KOPT-K1 (cell line): Measurements from ENCODE around the gene SEC22A.

Experiments used
- H3K27ac ChIP-seq: fragments of 200-600 bp; sonication (generic); 2 replicates; pipeline ENCODE4 v1.5.1; 2016; ENCODE audit warnings: antibody characterized with exemption, mild to moderate bottlenecking, low read depth, low read length; ENCODE audit not compliant: poor library complexity, severe bottlenecking
- H3K36me3 ChIP-seq: fragments of 200-600 bp; sonication (generic); 2 replicates; pipeline ENCODE4 v1.5.1; 2017; ENCODE audit warnings: antibody characterized with exemption, mild to moderate bottlenecking, low read length, moderate library complexity; ENCODE audit not compliant: insufficient read depth
- H3K9me3 ChIP-seq: fragments of 200-600 bp; sonication (generic); 2 replicates; pipeline ENCODE4 v1.5.1; 2017; ENCODE audit warnings: antibody characterized with exemption, low read length, mild to moderate bottlenecking; ENCODE audit not compliant: insufficient read depth, poor library complexity, severe bottlenecking

The SEC22A gene

DNA sequence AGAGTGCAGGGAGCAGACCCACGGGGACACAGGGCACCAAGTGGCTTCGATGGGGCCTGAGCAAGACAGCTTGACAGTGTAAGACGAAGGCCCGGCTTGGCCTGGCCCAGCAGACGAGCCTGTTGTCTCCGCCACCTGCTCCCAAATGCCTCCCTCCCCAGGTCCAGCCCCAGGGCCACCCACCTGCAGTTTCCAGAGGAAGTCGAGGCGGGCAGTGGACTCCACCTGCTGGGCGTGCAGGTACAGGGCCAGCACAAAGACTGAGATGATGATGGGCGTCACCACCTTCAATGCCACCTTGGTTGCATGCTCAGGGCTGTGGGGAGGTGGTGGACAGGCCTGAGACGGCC, 94.1 kb downstream of the SEC22A start:
- Histone ChIP-seq H3K36me3 (no peaks in the 10 kb centered on the region), H3K27ac (no peak overlapping the region), H3K9me3 (no peaks in the 10 kb centered on the region)

DNA sequence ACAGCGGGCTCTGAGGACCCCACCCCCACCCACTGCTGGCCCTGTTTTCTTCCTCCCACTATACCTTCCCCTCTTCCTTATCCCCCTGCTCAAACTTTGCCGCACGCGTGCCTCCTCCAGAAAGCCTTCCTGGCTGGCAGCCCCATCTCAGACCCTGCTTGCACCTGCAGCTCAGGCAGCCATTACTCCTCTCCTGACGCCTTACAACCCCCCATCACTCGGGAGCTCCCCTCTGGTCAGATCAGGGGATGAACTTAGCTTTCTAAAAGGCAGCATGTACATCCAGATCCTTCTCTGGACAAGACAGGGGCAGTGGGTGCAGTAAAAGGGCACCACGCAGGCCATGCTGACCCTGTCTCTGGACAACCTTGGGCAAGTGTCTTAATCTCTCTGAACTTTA, 94.5 kb downstream of the SEC22A start:
- Histone ChIP-seq H3K36me3 (no peaks in the 10 kb centered on the region), H3K27ac (no peak overlapping the region), H3K9me3 (no peaks in the 10 kb centered on the region)

DNA sequence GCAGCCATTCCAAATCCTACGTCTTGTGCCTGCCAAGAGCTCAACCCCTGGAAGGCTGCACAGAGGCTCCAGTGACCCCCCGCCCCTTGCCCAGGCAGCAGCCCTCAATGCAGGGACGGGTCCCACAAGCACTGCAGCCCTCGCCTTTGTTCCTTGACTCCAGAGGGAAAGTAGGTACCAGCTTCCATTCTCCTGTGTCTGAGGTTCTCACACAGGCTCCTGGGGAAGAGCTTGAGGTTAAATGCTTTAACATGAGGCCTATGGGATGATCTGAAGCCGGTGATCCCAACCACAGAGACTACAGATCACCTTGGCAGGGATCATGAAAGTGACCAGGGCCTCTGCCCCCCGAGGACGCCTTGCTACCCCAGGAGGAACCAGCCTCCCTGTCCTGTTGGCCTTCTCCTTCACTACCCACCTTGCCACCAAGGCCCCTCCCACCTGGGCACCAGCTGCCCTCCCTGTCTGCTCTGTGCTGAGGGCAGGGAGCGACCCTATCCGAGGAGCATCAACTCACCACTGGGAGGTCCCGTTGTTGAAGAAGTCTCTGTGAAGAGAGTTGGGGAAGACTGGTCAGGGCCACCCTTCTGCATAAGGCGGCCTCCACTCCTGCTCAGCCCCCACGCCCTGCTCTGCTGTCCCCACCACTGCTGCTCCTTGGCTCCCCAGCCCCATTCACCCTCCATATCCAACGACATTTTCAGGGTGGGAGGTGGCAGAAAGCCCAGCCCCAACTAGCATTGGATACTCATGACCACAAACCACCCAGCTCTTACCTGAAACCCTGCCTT, 95.3 kb downstream of the SEC22A start:
- Histone ChIP-seq H3K36me3 (no peaks in the 10 kb centered on the region), H3K27ac (no peak overlapping the region), H3K9me3 (no peaks in the 10 kb centered on the region)

DNA sequence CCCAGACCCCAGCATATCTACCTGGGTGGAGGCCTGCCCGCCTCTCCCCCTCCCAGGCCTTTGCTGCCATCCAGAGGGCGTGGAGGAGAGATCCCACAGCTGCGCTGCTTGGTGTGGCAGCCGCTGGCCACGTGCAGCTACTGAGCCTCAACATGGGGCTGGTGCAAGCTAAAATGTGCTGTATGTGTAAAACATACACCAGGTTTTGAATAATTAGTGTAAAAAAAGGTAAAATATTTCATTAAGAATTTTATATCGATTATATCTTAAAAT, 95.8 kb downstream of the SEC22A start:
- Histone ChIP-seq H3K27ac (no peak overlapping the region), H3K9me3 (no peaks in the 10 kb centered on the region), H3K36me3 (no peaks in the 10 kb centered on the region)

DNA sequence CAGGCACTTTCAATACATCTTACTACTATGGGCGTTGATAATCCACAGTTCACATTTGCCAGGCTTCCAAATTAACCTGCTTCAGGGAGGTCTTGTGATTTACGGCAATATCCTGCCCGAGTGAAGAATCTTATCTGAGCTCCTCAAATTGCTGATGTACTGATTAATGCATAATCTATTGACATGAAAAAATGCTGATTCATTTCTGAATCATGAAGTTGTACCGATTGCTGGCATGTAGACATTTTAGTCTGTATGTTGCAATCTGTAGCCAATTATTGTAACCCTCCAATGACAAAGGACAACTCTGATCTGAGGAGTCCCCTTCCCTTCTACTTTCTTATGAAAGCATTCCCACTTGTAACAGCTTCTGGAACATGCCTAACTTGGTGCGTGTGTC, 97.2 kb downstream of the SEC22A start:
- Histone ChIP-seq H3K36me3 (no peaks in the 10 kb centered on the region), H3K27ac (no peak overlapping the region), H3K9me3 (no peaks in the 10 kb centered on the region)

DNA sequence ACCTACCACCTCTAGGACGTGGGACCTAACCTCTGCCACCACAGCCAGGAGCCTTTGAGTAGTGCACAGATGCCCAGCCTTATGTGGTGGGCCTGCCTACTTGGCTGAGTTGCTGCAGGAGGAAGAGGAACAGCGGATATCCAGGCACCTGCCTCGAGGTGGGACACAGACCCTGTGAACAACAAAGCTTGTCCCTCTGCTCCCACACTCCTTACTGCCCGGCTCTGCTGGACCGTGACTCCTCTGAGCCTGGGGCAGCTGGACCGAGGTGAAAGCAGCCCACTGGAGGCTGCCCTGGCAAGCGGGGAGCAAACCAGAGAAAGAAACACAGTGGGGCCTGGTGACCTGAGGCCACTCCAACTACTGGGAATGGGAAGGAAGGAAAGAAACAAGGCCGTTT, 97.8 kb downstream of the SEC22A start:
- Histone ChIP-seq H3K36me3 (no peaks in the 10 kb centered on the region), H3K9me3 (no peaks in the 10 kb centered on the region), H3K27ac (no peak overlapping the region)

DNA sequence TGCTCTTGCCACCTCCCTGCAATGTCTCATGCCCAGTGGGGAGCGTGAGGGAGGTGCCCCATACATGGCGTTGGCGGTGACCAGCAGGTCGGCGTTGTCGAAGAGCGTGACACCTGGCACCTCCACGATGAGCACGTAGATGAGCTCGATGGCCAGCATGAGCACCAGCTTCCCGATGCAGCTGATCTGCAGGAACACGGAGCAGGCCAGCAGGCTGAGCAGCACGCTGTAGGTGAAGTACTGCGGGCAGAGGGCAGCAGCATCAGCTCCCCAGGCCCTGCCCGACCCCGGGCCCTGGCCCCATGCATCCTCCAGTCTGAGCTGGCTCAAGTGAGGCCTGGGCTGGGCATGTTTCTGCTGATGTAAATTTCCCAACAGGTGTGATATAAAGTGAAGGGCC, 98.3 kb downstream of the SEC22A start:
- Histone ChIP-seq H3K9me3 (no peaks in the 10 kb centered on the region), H3K36me3 (no peaks in the 10 kb centered on the region), H3K27ac (no peak overlapping the region)

DNA sequence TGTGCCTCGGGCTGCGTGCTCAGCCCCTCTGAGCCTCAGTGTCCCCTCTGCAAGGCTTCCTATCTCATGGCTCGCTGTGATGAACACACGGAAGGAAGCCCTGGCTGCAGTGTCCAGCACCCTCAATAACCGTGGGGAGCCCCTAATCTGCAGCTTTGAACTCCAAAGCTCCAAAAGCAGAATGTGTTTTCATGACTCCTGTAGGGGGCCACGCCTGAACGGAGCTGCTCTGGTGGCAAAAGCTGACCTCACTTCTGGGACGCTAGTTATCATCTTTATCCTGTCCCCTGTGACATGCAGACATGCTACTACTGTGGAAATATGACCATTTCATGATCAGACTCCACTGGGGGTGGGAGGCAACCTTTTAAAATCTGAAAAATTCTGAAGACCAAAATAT, 98.8 kb downstream of the SEC22A start:
- Histone ChIP-seq H3K9me3 (no peaks in the 10 kb centered on the region), H3K36me3 (no peaks in the 10 kb centered on the region), H3K27ac (no peak overlapping the region)

DNA sequence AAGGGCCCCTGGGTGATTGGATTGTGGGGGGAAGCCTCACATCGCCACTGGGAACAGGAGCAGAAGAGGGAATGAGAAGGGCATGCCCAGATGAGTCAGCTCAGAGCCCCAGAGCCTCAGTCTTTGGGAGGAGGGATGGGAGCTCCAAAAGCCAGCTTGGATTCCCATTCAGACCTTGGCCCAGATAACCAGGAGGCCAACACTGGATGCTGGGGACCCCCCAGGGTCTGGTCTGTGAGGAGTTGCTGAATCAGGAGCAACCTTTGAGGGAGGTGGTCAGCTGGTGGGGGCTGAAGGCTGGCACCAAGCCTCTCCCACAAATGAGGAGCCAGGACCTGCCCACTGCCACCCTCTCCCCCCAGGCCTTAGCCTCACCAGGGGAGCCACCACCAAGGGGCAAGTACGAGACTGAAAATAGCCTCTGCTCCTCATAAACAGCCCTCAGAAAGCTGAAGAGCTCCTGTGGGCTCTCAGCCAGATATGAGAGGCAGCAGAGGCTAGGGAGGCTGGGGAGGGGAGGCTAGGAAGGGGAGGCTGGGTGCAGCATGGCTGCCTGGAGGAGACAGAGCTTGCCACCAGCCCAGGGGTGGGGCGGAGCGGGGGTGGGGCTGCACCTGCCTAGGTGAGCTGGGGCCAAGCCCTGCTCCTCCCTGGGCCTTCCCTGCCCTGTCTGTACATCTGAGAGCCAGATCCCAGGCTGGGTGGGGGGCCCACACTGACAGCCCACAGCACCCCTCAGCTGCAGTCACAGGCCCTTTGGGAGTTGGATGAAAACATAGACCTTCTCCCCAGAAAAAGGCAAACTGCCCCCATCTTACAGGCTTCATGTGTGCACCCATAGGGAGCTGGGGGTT, 99.8 kb downstream of the SEC22A start:
- Histone ChIP-seq H3K27ac (no peak overlapping the region), H3K36me3 (no peaks in the 10 kb centered on the region), H3K9me3 (no peaks in the 10 kb centered on the region)

DNA sequence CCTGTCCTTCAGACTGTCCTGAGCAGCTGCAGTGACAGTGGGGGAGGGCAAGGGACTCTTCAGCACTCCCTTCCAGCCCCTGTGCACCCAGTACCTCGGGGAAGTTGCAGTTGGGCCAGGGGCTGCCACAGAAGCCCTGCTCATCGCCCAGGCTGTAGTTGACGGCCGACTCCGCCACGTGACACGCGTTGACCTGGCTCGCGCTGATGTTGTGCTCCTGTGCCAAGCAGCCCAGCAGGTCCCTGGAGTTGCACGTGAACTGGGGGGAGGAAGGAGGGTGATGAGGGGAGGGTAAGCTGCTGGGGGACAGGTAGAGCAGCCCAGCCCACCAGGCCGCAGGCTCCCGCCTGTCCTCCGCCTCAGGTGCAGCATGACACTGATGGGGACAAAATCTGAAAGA, 101.2 kb downstream of the SEC22A start:
- Histone ChIP-seq H3K9me3 (no peaks in the 10 kb centered on the region), H3K36me3 (no peaks in the 10 kb centered on the region), H3K27ac (no peak overlapping the region)

DNA sequence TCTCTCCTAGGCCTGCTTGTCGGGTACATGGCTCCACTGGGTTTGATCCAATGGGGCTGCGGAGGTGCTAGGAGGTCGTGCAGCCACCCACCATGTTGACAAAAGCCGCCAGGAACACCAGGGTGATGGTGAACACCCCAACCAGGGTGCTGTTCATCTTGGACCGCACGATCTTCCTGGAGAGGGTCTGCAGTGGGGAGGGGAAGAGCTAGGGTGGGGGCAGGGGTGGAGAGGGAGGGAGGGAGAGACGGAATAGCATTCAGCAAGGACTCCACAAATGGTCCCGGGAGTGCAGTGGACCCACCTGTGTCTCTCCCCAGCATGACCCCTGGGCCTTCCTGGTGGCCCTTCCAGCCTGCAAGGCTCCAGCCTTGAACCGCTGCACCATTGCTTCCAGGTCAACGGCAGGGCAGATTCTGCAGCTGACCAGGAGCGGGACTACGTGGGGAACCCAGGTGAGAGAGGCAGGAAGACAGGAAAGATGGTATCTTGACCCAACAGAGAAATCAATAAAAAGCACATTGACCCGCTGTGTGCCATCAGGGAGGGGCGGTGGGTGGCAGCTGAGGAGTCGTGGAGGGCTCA, 102.3 kb downstream of the SEC22A start:
- no peak overlapping the region for H3K27ac ChIP-seq
- no peaks in the 10 kb centered on the region for H3K36me3 ChIP-seq
- H3K9me3 ChIP-seq, result no peaks in the 10 kb centered on the region

DNA sequence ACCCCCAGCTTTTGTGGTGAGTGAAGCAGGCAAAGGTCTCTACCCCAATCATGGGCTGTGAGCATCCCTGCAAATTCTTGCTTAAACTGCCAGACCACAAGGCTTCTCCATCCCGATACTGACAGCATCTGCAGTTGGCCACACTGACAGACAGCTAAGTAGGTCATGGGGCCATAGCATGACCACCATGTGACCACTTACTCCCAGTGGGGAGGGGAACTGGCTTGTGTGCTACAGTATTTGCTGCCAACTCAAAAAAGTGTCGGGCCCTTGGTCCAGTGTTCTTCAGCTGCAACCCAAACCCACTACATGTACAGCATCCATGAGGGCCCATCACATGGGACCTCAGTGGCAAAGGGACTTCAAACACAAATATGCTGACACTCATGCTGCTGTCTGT, 103.4 kb downstream of the SEC22A start:
- H3K36me3 ChIP-seq, result no peaks in the 10 kb centered on the region
- no peaks in the 10 kb centered on the region for H3K9me3 ChIP-seq
- no peak overlapping the region for H3K27ac ChIP-seq

DNA sequence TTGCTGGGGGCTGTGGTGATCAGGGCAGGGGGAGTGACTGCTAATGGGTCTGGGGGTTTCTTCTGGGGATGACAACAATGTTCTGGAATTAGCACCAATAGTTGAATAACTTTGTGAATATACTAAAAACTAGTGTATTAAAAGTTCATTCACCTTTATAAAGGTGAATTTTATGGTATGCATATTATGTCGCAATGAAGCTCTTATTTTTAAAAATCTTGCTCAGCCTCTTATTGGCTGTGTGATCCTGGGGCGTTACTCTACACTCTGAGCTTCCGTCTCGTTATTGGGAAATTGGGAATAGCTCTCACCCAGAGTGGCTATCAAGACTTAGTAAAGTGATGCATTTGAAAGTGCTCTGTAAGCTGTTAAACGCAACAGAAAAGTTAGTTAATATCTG, 105.3 kb downstream of the SEC22A start:
- H3K27ac ChIP-seq, result no peak overlapping the region
- no peaks in the 10 kb centered on the region for H3K9me3 ChIP-seq
- H3K36me3 ChIP-seq, result no peaks in the 10 kb centered on the region

DNA sequence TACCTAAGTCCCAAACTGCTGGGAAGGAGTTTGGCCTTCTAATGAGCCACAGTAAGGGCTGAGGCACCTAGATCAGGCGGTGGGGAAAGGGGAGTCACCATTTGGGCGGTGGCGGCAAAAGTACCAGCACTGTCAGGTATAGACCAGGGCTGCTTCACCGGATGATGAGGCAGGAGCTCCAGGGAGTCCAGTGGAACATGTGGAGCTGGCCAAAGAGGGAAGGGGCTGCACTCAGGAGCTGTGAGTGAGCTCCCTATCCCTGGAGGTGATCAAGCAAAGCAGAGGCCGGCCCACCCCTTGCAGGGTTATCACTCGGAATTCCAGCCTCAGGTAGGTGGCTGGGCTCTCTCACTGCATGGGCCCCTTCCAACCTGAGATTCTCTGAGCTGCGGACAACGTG, 108.4 kb downstream of the SEC22A start:
- Histone ChIP-seq H3K36me3 (no peaks in the 10 kb centered on the region), H3K9me3 (no peaks in the 10 kb centered on the region), H3K27ac (no peak overlapping the region)

DNA sequence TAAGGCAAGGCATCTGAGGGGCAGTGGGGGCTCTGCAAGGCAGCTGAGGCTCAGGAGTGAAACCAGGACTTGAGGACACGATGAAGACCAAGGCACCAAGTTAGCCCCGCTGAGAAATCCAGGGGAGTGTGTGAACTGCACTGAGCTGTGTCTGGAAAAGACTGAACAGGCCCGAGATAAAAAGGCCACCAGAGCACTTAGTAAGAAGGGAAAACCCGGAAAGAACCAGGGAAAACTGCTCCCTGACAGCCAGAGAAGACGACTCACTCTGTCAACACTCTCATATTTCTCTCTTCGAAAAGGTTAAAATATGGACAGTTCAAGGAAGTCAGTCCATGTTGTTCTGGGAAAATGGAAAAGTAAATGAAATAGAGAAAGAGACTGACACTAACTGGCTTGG, 109.0 kb downstream of the SEC22A start:
- H3K27ac ChIP-seq, result no peak overlapping the region
- no peaks in the 10 kb centered on the region for H3K9me3 ChIP-seq
- no peaks in the 10 kb centered on the region for H3K36me3 ChIP-seq

DNA sequence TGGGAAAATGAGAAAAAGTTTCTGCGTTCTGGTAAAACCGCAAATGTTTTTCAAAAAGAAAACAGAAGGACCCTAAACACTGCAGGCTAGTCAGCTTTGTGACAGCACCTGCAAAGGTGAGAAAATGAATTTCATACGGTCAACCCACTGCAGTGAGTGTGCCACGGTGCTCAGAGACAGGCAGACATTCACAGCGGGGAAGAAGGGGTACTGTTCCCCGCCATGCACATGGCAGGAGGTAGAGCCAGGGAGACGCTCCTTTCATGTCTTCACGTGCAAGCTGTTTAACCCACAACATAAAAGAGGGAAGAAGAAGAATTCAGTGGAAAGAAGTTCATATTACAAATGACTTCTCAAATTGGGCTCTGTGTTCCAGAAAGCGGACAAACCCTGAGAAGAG, 109.5 kb downstream of the SEC22A start:
- Histone ChIP-seq H3K36me3 (no peaks in the 10 kb centered on the region), H3K9me3 (no peaks in the 10 kb centered on the region), H3K27ac (no peak overlapping the region)
